ENCODE data around the gene STAB1.
A peak's percentile ranks its signal among the peaks of the same experiment; 100 is the strongest.

DNA sequence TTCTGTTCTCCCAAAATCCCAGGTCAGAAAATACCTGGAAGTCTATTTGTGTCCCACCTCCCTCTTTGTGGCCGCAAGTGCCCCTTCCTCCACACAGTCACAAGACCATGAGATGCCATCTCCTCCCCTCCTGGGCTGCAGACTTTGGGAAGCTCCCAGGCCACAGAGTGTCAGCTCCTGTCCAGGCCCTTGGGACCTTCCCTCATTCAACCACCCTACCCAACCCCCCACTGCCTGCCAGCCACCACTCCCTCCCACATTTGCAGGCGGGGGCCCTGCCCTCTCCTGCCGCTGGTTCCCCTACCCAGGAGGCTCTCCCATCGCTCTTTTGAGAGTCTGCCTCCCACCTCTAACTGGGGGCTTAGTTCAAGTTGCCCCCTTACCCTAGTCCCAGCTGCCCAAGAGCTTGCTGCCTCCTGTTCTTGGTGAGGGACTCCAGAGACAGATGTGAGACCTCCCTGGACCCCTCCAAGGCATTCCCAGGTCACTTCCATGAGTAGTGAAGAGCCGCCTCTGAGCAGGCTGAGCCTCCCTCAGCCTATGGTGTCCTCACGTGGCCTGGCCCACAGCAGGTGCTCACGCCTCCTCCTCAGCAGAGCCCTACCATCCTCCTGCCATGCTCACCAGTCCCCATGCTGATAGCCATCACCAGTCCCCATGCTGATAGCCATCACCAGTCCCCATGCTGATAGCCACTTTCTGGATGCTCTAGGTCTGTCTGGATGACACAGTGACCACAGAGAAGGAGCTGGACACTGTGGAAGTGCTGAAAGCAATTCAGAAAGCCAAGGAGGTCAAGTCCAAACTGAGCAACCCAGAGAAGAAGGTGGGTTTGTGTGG lies 15.9 kb upstream of the STAB1 start:
- TF ChIP-seq POLR2AphosphoS5 (IDR thresholded peaks at IDR 0.05; ENCODE audit: low read depth), result 0 out of 2 replicates have a peak, but pooled peaks have one; percentile 12
- TF ChIP-seq, protein P1, sequence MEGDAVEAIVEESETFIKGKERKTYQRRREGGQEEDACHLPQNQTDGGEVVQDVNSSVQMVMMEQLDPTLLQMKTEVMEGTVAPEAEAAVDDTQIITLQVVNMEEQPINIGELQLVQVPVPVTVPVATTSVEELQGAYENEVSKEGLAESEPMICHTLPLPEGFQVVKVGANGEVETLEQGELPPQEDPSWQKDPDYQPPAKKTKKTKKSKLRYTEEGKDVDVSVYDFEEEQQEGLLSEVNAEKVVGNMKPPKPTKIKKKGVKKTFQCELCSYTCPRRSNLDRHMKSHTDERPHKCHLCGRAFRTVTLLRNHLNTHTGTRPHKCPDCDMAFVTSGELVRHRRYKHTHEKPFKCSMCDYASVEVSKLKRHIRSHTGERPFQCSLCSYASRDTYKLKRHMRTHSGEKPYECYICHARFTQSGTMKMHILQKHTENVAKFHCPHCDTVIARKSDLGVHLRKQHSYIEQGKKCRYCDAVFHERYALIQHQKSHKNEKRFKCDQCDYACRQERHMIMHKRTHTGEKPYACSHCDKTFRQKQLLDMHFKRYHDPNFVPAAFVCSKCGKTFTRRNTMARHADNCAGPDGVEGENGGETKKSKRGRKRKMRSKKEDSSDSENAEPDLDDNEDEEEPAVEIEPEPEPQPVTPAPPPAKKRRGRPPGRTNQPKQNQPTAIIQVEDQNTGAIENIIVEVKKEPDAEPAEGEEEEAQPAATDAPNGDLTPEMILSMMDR (IDR thresholded peaks at IDR 0.05; ENCODE audit: insufficient read depth, low read length), result no peak
- no peak for TF ChIP-seq GABPA (IDR thresholded peaks at IDR 0.05; ENCODE audit: low read depth)
- TF ChIP-seq, protein P2, sequence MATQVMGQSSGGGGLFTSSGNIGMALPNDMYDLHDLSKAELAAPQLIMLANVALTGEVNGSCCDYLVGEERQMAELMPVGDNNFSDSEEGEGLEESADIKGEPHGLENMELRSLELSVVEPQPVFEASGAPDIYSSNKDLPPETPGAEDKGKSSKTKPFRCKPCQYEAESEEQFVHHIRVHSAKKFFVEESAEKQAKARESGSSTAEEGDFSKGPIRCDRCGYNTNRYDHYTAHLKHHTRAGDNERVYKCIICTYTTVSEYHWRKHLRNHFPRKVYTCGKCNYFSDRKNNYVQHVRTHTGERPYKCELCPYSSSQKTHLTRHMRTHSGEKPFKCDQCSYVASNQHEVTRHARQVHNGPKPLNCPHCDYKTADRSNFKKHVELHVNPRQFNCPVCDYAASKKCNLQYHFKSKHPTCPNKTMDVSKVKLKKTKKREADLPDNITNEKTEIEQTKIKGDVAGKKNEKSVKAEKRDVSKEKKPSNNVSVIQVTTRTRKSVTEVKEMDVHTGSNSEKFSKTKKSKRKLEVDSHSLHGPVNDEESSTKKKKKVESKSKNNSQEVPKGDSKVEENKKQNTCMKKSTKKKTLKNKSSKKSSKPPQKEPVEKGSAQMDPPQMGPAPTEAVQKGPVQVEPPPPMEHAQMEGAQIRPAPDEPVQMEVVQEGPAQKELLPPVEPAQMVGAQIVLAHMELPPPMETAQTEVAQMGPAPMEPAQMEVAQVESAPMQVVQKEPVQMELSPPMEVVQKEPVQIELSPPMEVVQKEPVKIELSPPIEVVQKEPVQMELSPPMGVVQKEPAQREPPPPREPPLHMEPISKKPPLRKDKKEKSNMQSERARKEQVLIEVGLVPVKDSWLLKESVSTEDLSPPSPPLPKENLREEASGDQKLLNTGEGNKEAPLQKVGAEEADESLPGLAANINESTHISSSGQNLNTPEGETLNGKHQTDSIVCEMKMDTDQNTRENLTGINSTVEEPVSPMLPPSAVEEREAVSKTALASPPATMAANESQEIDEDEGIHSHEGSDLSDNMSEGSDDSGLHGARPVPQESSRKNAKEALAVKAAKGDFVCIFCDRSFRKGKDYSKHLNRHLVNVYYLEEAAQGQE (IDR thresholded peaks at IDR 0.05; ENCODE audit: insufficient replicate concordance, low read depth), result no peak

Measured in HL-60 (cell line).